OCI-LY7 (cell line): ENCODE measurements around the gene UBA3.

Experiments used
- CTCF ChIP-seq: fragments of 200-600 bp; sonication (generic); conservative IDR thresholded peaks from 2 replicates; pipeline ENCODE4 v1.5.1; 2014; ENCODE audit warnings: mild to moderate bottlenecking, antibody characterized with exemption, low read length, moderate library complexity, mixed read lengths
- EZH2phosphoT487 ChIP-seq: fragments of 200-600 bp; sonication (generic); IDR thresholded peaks from 2 replicates; pipeline ENCODE4 v1.6.1; 2018; ENCODE audit warnings: low read depth, borderline replicate concordance, mild to moderate bottlenecking, mixed run types, antibody characterized with exemption, low read length, moderate library complexity, mixed read lengths

GRCh38 chr3:69121950-69122349, 41.8 kb upstream of the UBA3 start:
- TF ChIP-seq CTCF (no peak), EZH2phosphoT487 (no peak)
